ENCODE data around the gene MARK1. TPM values are rescaled to one million over a fixed set of nuclear protein-coding genes. Genes with fewer than 3 reads are reported as not detected.

Gene MARK1
- total and polyA plus RNA-seq, 2 experiments from 2014 or later = 11.1 to 13.6 TPM

GRCh38 chr1:220592714-220593113, 64.8 kb downstream of the MARK1 start:
- Histone ChIP-seq H3F3A (replicated peaks; ENCODE audit: low read depth) (no peaks in the 10 kb centered on the region), H3K79me2 (replicated peaks; ENCODE audit: insufficient read depth) (no peaks in the 10 kb centered on the region), H3K4me3 (no peak overlapping the region), H3K27ac (ENCODE audit: low read depth) (no peak overlapping the region), H3K4me1 (ENCODE audit: insufficient read depth) (no peaks in the 10 kb centered on the region), H4K20me1 (replicated peaks; ENCODE audit: insufficient read depth) (no peaks in the 10 kb centered on the region), H3K36me3 (ENCODE audit: insufficient read depth) (no peaks in the 10 kb centered on the region; the same call in 1 of the 2 replicates), H2AFZ (no peak overlapping the region), H3K9me2 (ENCODE audit: insufficient read depth) (no peaks in the 10 kb centered on the region; the same call in 1 of the 2 replicates), H3K4me2 (no peak overlapping the region), H3K27me3 (ENCODE audit: insufficient read depth) (no peaks in the 10 kb centered on the region)
- DNase-seq (ENCODE audit: low spot score) = no peak
- TF ChIP-seq ZNF331 (CRISPR knock-in tag; IDR thresholded peaks at IDR 0.05; ENCODE audit: low read depth) (no peak), ETS1 (IDR thresholded peaks at IDR 0.05) (no peak), EZH2phosphoT487 (IDR thresholded peaks at IDR 0.05; ENCODE audit: unreplicated experiment) (no peak)
- Mint-ChIP-seq H3K27ac (no peak overlapping the region), H3K4me1 (peaks cover 7% of the 10 kb centered on the region; the same call in 2 of the 3 replicates), H3K36me3 (ENCODE audit: low read depth) (peaks cover 3% of the 10 kb centered on the region; the same call in 1 of the 3 replicates), H3K4me3 (no peak overlapping the region), H3K27me3 (ENCODE audit: insufficient read depth, low read depth, poor library complexity) (peaks cover 3% of the 10 kb centered on the region), H3K9me3 (no peaks in the 10 kb centered on the region)
- no peak for ATAC-seq

- Histone ChIP-seq H2AFZ (no peak overlapping the region), H4K20me1 (replicated peaks; ENCODE audit: insufficient read depth) (no peaks in the 10 kb centered on the region), H3F3A (replicated peaks; ENCODE audit: low read depth) (no peaks in the 10 kb centered on the region), H3K27ac (ENCODE audit: low read depth) (no peak overlapping the region), H3K9me2 (ENCODE audit: insufficient read depth) (no peaks in the 10 kb centered on the region), H3K36me3 (ENCODE audit: insufficient read depth) (no peaks in the 10 kb centered on the region; the same call in 1 of the 2 replicates), H3K4me1 (ENCODE audit: insufficient read depth) (no peaks in the 10 kb centered on the region), H3K79me2 (replicated peaks; ENCODE audit: insufficient read depth) (no peaks in the 10 kb centered on the region), H3K4me3 (no peak overlapping the region), H3K4me2 (no peak overlapping the region), H3K27me3 (ENCODE audit: insufficient read depth) (no peaks in the 10 kb centered on the region)
- ATAC-seq = no peak
- Mint-ChIP-seq H3K4me1 (peaks cover 4% of the 10 kb centered on the region; the same call in 2 of the 3 replicates), H3K4me3 (no peak overlapping the region), H3K27me3 (ENCODE audit: insufficient read depth, low read depth, poor library complexity) (no peaks in the 10 kb centered on the region), H3K9me3 (no peaks in the 10 kb centered on the region), H3K36me3 (ENCODE audit: low read depth) (peaks cover 3% of the 10 kb centered on the region; the same call in 1 of the 3 replicates), H3K27ac (no peak overlapping the region)
- no peak for DNase-seq (ENCODE audit: low spot score)
- TF ChIP-seq ZNF114 (CRISPR knock-in tag; IDR thresholded peaks at IDR 0.05) (no peak), POLR2AphosphoS5 (IDR thresholded peaks at IDR 0.05; ENCODE audit: low read depth) (no peak), CREB1 (CRISPR knock-in tag; IDR thresholded peaks at IDR 0.05; ENCODE audit: low read depth) (no peak), REST (IDR thresholded peaks at IDR 0.05; ENCODE audit: unreplicated experiment) (no peak), ETS1 (IDR thresholded peaks at IDR 0.05) (no peak), EZH2 (IDR thresholded peaks at IDR 0.05; ENCODE audit: low read depth, unreplicated experiment) (no peak), NANOG (IDR thresholded peaks at IDR 0.05; ENCODE audit: borderline replicate concordance) (no peak), JUNB (IDR thresholded peaks at IDR 0.05; ENCODE audit: unreplicated experiment) (no peak), EZH2phosphoT487 (IDR thresholded peaks at IDR 0.05; ENCODE audit: unreplicated experiment) (no peak), STAT1 (IDR thresholded peaks at IDR 0.05; ENCODE audit: unreplicated experiment) (no peak), ZNF331 (CRISPR knock-in tag; IDR thresholded peaks at IDR 0.05; ENCODE audit: low read depth) (no peak), CTCF (conservative IDR thresholded peaks at IDR 0.05; ENCODE audit: low read depth in 2 of 2) (no peak)
These were observed 66.4 kb downstream of the MARK1 start for GRCh38 chr1:220594356-220594755.
